Sigmoid colon (tissue), 7 donors: Measurements from ENCODE around the gene COL6A2. TPM values are rescaled to one million over a fixed set of nuclear protein-coding genes. Genes with fewer than 3 reads are reported as not detected.

Experiments
- DNase-seq: peaks from one replicate; pipeline ENCODE4 v3.0.0-alpha.2; 2019
- H3K27ac ChIP-seq, 4 donors: fragments of 200-600 bp; sonication (generic); one replicate each; pipeline ENCODE4 v1.5.1; 2016 to 2019; ENCODE audit warnings: mild to moderate bottlenecking in 1 of 4
- H3K27me3 ChIP-seq, 3 donors: fragments of 200-600 bp; sonication (generic); one replicate each; pipeline ENCODE4 v1.5.1; 2019; ENCODE audit warnings: mild to moderate bottlenecking in 1 of 3
- H3K36me3 ChIP-seq, 4 donors: fragments of 200-600 bp; sonication (generic); one replicate each; pipeline ENCODE4 v1.5.1; 2016 to 2019
- H3K4me1 ChIP-seq, 4 donors: fragments of 200-600 bp; sonication (generic); one replicate each; pipeline ENCODE4 v1.5.1; 2017 to 2019
- H3K4me3 ChIP-seq, 4 donors: fragments of 200-600 bp; sonication (generic); one replicate each; pipeline ENCODE4 v1.5.1; 2017 to 2019; ENCODE audit warnings: mild to moderate bottlenecking in 2 of 4, moderate library complexity in 1 of 4
- H3K9me3 ChIP-seq, 4 donors: fragments of 200-600 bp in 3 of 4; sonication (generic) in 3 of 4; one replicate each; pipeline versions ENCODE4 v1.5.1 to v1.6.1; 2013 to 2019
- EP300 ChIP-seq, 4 donors: sonication (generic); formaldehyde crosslinking; IDR thresholded peaks; one replicate each; pipeline ENCODE4 v1.6.1; 2017; ENCODE audit warnings: antibody characterized with exemption in 4 of 4
- POLR2A ChIP-seq, 2 donors: fragments of 450-650 bp; IDR thresholded peaks; one replicate each; pipeline ENCODE4 v1.6.1; 2016; ENCODE audit warnings: antibody characterized with exemption in 2 of 2, mild to moderate bottlenecking in 2 of 2, moderate library complexity in 2 of 2
- POLR2AphosphoS5 ChIP-seq, 4 donors: sonication (generic); formaldehyde crosslinking; IDR thresholded peaks; one replicate each; pipeline ENCODE4 v1.6.1; 2017; ENCODE audit warnings: antibody characterized with exemption in 4 of 4
- WGBS, 2 donors: extraction: QIAGEN DNeasy Blood & Tissue Kit; methylation state at CpG; one replicate each; pipeline ENCODE4 v1.1.7; 2013; 5-methylcytosine and 5-hydroxymethylcytosine counted together
- intact Hi-C: fragments of 100-400 bp; cut with DNase I; formaldehyde crosslinking; loops from one replicate; pipeline ENCODE4 v1.15.1; 2023
- polyA plus RNA-seq, 3 donors: library from polyadenylated mRNA; stranded (reverse); fragments of 200-250 nt; gene quantifications; one replicate each; pipeline ENCODE4 v1.2.3, GENCODE V29; 2013
- total RNA-seq, 4 donors: library from RNA; depleted of rRNA; stranded (reverse); fragments of >200 nt; gene quantifications; one replicate each; pipeline ENCODE4 v1.1.0, GENCODE V29; 2016
- TF ChIP-seq, protein P1 (sequence below), 4 experiments: fragments of 450-650 bp in 3 of 4; fragments of 200-600 bp in 1 of 4; IDR thresholded peaks; one replicate each; pipeline ENCODE4 v1.5.1; 2016 to 2019; ENCODE audit warnings: antibody characterized with exemption in 4 of 4, mild to moderate bottlenecking in 3 of 4, moderate library complexity in 2 of 4
- donor health status: healthy with polysubstance abuse.
- donor health status: Bipolar disorder and iron deficiency.
- donor health status: healthy.

Gene COL6A2
- total and polyA plus RNA-seq, 7 donors, result 14.3 to 1,745 (median 570) TPM

DNA sequence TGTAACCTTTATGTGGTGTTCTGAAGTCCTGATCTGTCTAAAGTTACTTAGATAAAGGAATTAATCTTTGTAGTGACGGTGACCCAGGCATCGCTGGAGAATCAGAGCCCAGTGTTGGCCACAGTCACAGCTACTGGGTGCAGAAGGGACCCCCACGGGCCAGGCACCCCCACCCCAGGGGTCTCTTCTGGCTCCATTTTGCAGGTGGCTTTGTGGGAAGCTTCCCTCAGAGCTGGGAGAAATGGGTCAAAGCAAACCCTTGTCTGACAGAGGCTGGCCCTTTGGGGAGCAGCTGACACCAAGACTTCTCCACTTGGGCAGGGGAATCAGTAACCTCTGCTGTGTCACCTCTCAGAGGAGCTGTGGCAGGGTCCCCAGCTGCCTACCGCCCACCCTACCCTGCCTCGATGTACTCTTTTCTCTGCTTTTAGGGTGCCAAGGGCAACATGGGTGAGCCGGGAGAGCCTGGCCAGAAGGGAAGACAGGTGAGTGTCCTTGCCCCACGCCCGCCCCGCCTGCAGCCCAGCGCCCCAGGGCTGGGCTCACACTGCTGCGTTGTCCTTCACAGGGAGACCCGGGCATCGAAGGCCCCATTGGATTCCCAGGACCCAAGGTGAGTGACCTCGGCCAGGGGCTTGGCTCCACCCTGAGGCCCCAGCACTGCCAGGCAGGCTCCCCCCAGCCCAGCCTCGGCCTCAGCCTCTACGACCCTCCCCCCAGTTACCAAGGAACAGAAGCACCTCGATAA is 17.7 kb downstream of the COL6A2 start:
- H3K4me1 ChIP-seq, result peaks cover 0 to 9% (median 7%) of the 10 kb centered on the region in 4 donors
- H3K4me3 ChIP-seq, result no peak overlapping the region
- no peaks in the 10 kb centered on the region for H3K9me3 ChIP-seq
- H3K36me3 ChIP-seq, result peaks cover 75 to 90% (median 89%) of the 10 kb centered on the region in 4 donors
- DNase-seq, result peak; percentile 50
- intact Hi-C loops, result no loop called here
- TF ChIP-seq POLR2AphosphoS5 (IDR thresholded peaks at IDR 0.05), result no peak
- TF ChIP-seq, protein P1, sequence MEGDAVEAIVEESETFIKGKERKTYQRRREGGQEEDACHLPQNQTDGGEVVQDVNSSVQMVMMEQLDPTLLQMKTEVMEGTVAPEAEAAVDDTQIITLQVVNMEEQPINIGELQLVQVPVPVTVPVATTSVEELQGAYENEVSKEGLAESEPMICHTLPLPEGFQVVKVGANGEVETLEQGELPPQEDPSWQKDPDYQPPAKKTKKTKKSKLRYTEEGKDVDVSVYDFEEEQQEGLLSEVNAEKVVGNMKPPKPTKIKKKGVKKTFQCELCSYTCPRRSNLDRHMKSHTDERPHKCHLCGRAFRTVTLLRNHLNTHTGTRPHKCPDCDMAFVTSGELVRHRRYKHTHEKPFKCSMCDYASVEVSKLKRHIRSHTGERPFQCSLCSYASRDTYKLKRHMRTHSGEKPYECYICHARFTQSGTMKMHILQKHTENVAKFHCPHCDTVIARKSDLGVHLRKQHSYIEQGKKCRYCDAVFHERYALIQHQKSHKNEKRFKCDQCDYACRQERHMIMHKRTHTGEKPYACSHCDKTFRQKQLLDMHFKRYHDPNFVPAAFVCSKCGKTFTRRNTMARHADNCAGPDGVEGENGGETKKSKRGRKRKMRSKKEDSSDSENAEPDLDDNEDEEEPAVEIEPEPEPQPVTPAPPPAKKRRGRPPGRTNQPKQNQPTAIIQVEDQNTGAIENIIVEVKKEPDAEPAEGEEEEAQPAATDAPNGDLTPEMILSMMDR (IDR thresholded peaks at IDR 0.05), result no peak
- no peak for TF ChIP-seq POLR2A (IDR thresholded peaks at IDR 0.05)
- no peak for TF ChIP-seq EP300 (IDR thresholded peaks at IDR 0.05)
- peak overlapping the region in 3 of 4 donors; percentile 24 to 56 (median 41) for H3K27ac ChIP-seq
- H3K27me3 ChIP-seq, result no peaks in the 10 kb centered on the region
- 84 to 91% methylated on average over 17 of the region's 17 CpGs for WGBS, 2 donors

DNA sequence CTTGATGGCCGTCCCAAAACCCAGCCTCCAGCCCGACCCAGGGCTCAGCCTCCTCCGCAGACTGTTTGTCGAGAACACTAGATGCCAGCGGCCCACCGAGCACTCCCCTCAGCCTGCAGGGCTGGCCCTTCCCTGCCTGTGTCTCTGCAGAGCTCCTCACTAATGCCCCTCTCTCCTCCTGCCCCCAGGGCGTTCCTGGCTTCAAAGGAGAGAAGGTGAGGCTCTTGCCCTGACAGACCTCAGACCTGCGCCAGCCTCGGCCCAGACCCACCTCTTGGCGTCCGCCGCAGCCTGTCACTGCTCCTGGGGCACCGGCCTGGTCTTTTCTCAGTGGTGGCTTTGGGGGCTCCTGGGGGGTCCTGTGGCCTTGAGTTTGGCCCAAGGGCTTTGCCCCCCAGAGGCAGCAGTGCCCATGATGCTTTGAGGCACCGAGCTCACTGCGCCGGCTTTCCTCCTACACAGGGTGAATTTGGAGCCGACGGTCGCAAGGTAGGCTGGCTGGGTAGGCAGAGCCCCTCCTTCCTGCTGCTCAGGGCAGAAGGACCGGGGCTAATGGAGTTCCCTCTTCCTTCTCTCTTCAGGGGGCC is 18.4 kb downstream of the COL6A2 start:
- Histone ChIP-seq H3K27ac (peak overlapping the region in 3 of 4 donors; percentile 41 to 63 (median 56)), H3K9me3 (no peaks in the 10 kb centered on the region), H3K36me3 (peaks cover 82 to 96% (median 96%) of the 10 kb centered on the region in 4 donors), H3K4me1 (peaks cover 0 to 2% (median under 1%) of the 10 kb centered on the region in 4 donors), H3K27me3 (no peaks in the 10 kb centered on the region), H3K4me3 (no peak overlapping the region)
- WGBS, 2 donors, result 83 to 91% methylated on average over 20 of the region's 20 CpGs
- TF ChIP-seq POLR2A (IDR thresholded peaks at IDR 0.05), result no peak
- TF ChIP-seq, protein P1 (IDR thresholded peaks at IDR 0.05), result no peak
- TF ChIP-seq POLR2AphosphoS5 (IDR thresholded peaks at IDR 0.05), result no peak
- TF ChIP-seq EP300 (IDR thresholded peaks at IDR 0.05), result no peak
- intact Hi-C loops, result no loop called here
- DNase-seq, result peak; percentile 65

DNA sequence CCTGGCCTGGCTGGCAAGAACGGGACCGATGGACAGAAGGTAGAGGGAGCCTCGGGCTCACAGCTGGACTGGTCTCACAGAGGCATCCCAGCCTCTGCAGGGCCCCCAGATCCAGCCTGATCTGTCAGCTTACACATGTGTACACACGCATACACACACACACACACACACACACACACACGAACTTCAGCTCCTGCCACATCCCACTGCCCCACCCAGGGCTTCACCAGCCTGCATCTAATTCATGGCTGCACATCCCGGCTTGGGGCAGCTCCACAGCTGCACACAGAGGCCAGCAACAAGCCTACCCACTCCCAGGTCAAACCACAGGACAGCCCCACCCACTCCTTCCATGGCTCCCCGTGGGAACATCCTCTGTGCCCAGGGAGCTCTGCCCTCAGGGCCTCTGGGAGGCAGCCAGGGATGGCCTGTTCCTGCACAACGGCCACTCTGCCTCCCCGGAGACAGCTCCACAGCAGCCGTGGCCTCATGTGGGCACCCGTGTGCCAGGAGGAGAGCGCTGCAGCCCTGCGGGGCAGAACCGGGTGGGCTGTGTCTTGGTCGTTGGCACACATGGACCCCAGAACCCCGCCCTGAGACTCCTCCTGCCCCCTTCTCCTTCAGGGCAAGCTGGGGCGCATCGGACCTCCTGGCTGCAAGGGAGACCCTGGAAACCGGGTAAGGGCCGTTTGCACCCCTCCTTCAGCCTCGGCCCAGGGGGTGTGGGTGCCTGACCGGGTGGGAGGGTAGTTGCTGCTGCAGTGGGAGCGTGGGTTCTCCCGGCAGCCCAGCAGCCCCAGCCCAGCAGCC is 19.1 kb downstream of the COL6A2 start:
- Histone ChIP-seq H3K27me3 (no peaks in the 10 kb centered on the region), H3K27ac (peak overlapping the region in 3 of 4 donors; percentile 41 to 63 (median 56)), H3K9me3 (no peaks in the 10 kb centered on the region), H3K4me3 (no peak overlapping the region), H3K4me1 (no peaks in the 10 kb centered on the region), H3K36me3 (peaks cover 86 to 100% (median 100%) of the 10 kb centered on the region in 4 donors)
- 68 to 84% methylated on average over 24 of the region's 24 CpGs for WGBS, 2 donors
- no peak for TF ChIP-seq EP300 (IDR thresholded peaks at IDR 0.05)
- peak; percentile 63 for DNase-seq
- intact Hi-C loops, result no loop called here

DNA sequence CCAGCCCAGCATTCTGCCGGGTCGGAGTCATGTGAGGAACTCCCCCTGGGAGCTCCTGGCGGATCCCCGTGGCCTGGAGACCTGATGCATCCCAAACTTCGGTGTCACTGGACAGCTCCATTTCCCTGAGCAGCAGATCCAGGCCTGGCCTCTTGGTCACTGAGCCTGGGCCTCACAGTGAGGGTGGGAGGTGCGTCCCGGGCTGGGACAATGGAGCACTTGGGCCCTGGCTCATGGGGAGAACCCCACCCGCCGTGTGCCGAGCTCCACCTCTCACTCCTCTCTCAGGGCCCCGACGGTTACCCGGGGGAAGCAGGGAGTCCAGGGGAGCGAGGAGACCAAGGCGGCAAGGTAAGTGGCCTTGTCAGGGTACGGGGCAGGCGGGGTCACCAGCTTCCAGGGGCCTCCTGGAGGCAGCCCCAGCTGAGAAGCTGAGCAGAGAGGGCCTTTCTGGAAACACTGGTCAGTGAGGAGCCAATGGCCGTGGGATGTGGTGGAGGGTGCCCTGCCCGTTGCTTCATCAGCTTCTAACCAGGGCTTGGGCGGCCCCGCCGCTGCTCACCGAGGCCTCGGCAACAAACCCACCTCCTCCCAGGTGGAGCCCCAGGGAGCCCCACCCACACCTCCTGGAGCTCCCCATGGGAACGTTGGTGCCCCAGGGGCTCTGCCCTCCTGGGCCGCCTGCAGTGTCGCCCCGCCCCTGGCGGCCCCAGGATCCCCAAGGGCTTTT is 19.8 kb downstream of the COL6A2 start:
- peaks cover 86 to 100% (median 100%) of the 10 kb centered on the region in 4 donors for H3K36me3 ChIP-seq
- H3K4me1 ChIP-seq, result no peaks in the 10 kb centered on the region
- peak overlapping the region; percentile 19 to 63 (median 48) for H3K27ac ChIP-seq
- no peaks in the 10 kb centered on the region for H3K27me3 ChIP-seq
- no peaks in the 10 kb centered on the region for H3K9me3 ChIP-seq
- no peak overlapping the region for H3K4me3 ChIP-seq
- 71 to 80% methylated on average over 29 of the region's 29 CpGs for WGBS, 2 donors
- intact Hi-C loops, result no loop called here
- DNase-seq, result peak; percentile 63
- TF ChIP-seq EP300 (IDR thresholded peaks at IDR 0.05), result no peak
- TF ChIP-seq, protein P1 (IDR thresholded peaks at IDR 0.05), result no peak
- no peak for TF ChIP-seq POLR2A (IDR thresholded peaks at IDR 0.05)
- TF ChIP-seq POLR2AphosphoS5 (IDR thresholded peaks at IDR 0.05), result no peak
